CD4-positive, CD25-positive, alpha-beta regulatory T cell (primary cell): ENCODE data around the gene SCD5. TPM values are rescaled to one million over a fixed set of nuclear protein-coding genes. Genes with fewer than 3 reads are reported as not detected.

Experiments used
- ATAC-seq, 2 donors: fragments of 150-1000 bp; cut with Tn5 transposase; one replicate each; pipeline ENCODE4 v1.10.0; 2021; ENCODE audit warnings: low read depth in 2 of 2, moderate number of reproducible peaks in 2 of 2, moderate library complexity in 1 of 2
- DNase-seq, 3 donors: peaks; one replicate each; pipeline versions ENCODE4 v3.0.0 to v3.0.0-alpha.2; 2012 to 2022; ENCODE audit warnings: mixed read lengths in 1 of 3
- H3K27ac ChIP-seq: one replicate; pipeline ENCODE4 v1.7.0; 2013; ENCODE audit warnings: mild to moderate bottlenecking, low read length; ENCODE audit not compliant: insufficient read depth, poor library complexity, severe bottlenecking
- H3K27me3 ChIP-seq: one replicate; pipeline ENCODE4 v1.7.0; 2013; ENCODE audit warnings: low read length; ENCODE audit not compliant: control insufficient read depth, insufficient read depth
- H3K36me3 ChIP-seq: one replicate; pipeline ENCODE4 v1.7.0; 2013; ENCODE audit warnings: mild to moderate bottlenecking, low read length, moderate library complexity; ENCODE audit not compliant: control insufficient read depth, insufficient read depth
- H3K4me1 ChIP-seq: 2 replicates; pipeline ENCODE4 v1.7.0; 2013; ENCODE audit warnings: mild to moderate bottlenecking, low read length; ENCODE audit not compliant: insufficient read depth, control insufficient read depth, poor library complexity, severe bottlenecking
- H3K4me3 ChIP-seq: one replicate; pipeline ENCODE4 v1.7.0; 2013; ENCODE audit warnings: low read depth, mild to moderate bottlenecking, low read length, moderate library complexity
- H3K9me3 ChIP-seq, 2 experiments: 1 replicate in 1 of 2; 2 replicates in 1 of 2; pipeline ENCODE4 v1.7.0; 2013; ENCODE audit warnings: low read length in 2 of 2, mild to moderate bottlenecking in 1 of 2, moderate library complexity in 1 of 2; ENCODE audit not compliant: control insufficient read depth in 2 of 2
- H3K27ac Mint-ChIP-seq, 3 donors: one replicate each; pipeline ENCODE4 v1.8.0; 2020 to 2022; ENCODE audit warnings: mild to moderate bottlenecking in 3 of 3, mixed read lengths in 3 of 3, moderate library complexity in 2 of 3
- H3K27me3 Mint-ChIP-seq: one replicate; pipeline ENCODE4 v1.8.0; 2022; ENCODE audit warnings: mild to moderate bottlenecking, mixed read lengths
- H3K36me3 Mint-ChIP-seq: one replicate; pipeline ENCODE4 v1.8.0; 2020; ENCODE audit warnings: mixed read lengths
- H3K4me1 Mint-ChIP-seq, 4 donors: one replicate each; pipeline ENCODE4 v1.8.0; 2020 to 2022; ENCODE audit warnings: mixed read lengths in 4 of 4, mild to moderate bottlenecking in 1 of 4
- H3K4me3 Mint-ChIP-seq, 4 donors: one replicate each; pipeline ENCODE4 v1.8.0; 2020 to 2022; ENCODE audit warnings: mild to moderate bottlenecking in 4 of 4, mixed read lengths in 4 of 4, moderate library complexity in 3 of 4
- H3K9me3 Mint-ChIP-seq, 7 donors: one replicate each; pipeline ENCODE4 v1.8.0; 2020 to 2022; ENCODE audit warnings: mixed read lengths in 7 of 7, mild to moderate bottlenecking in 3 of 7, moderate library complexity in 2 of 7
- polyA plus RNA-seq, 4 donors: library from polyadenylated mRNA; unstranded; fragments of 300-500 nt; fragmentation: Illumina TruSeq; gene quantifications; one replicate each; pipeline ENCODE4 v1.2.3, GENCODE V29; 2021
- total RNA-seq: library from RNA; stranded (reverse); gene quantifications from one replicate; pipeline ENCODE4 v1.2.3, GENCODE V29; 2022

SCD5 gene
- total and polyA plus RNA-seq, 5 donors from 2014 or later = 0.12 to 0.14 TPM; not detected in 3

DNA sequence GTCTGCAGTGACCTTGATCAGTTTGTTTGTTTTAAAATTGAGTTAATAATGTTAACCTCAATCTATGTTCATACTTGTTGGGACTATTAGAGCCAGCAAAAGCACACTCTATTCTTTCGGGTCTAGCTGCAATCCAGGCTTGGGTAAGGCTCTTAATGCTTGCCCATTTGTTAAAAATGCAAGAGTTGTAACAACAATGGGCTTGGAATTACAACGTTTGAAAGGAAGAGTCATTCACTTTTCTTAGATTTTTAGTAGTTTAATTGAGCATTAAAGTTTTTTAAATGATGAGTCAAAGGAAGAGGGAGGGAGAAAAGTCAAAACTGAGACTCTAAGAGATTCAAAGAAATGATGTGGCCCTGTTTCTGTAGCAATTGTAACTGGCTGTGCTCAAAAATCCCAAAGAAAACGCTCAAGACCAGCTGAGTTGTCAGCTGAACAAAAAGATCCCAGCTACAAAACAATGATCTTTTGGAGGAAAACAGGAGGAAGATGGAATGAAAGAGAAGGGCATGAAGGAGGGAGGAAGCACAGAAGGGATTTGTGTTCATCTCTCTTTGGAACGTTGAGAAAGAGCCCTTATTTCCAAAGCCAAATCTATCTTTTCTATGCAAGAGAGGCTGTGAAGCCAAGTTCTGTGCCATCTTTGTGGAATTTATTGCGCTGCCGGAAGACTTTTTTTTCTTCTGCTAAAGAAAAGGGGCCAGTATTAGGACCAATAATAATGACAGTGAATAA is 5.5 kb downstream of the SCD5 start:
- no peak for DNase-seq

DNA sequence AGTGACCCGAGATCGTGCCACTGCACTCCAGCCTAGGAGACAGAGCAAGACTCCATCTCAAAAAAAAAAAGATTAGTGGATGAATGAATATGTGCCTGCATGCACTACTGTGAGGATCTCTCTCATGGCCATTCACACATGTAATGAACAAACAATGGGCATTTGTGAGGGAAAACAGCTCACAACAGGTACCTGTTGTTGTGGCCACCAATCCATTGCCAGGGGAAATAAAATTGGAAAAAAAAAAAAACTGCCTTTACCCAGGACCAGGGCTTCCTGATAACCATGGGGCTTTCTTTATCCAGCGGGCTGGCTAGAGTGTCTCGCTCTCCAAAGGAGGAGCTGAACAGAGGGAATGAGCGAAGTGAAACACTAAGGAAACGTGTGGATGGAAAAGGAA is 7.4 kb downstream of the SCD5 start:
- H3K4me1 ChIP-seq = no peaks in the 10 kb centered on the region
- H3K9me3 ChIP-seq = no peaks in the 10 kb centered on the region
- Mint-ChIP-seq H3K9me3 (peaks cover 0 to 4% (median 0%) of the 10 kb centered on the region in 7 donors), H3K27ac (no peak overlapping the region), H3K4me3 (no peak overlapping the region), H3K36me3 (no peaks in the 10 kb centered on the region), H3K27me3 (peaks cover 52% of the 10 kb centered on the region), H3K4me1 (no peaks in the 10 kb centered on the region)
- no peaks in the 10 kb centered on the region for H3K36me3 ChIP-seq
- no peak for DNase-seq
- H3K4me3 ChIP-seq = no peak overlapping the region
- no peak for ATAC-seq
- H3K27me3 ChIP-seq = peaks cover 7% of the 10 kb centered on the region
- H3K27ac ChIP-seq = no peak overlapping the region

More for the DNA sequence above, 5.5 kb downstream of the SCD5 start:
- no peaks in the 10 kb centered on the region for H3K9me3 ChIP-seq
- Mint-ChIP-seq H3K9me3 (peaks cover 0 to 4% (median 0%) of the 10 kb centered on the region in 7 donors), H3K4me3 (no peak overlapping the region), H3K27me3 (peaks cover 61% of the 10 kb centered on the region), H3K27ac (no peak overlapping the region), H3K4me1 (peaks cover 0 to 12% (median 0%) of the 10 kb centered on the region in 4 donors), H3K36me3 (no peaks in the 10 kb centered on the region)
- H3K27me3 ChIP-seq = peaks cover 9% of the 10 kb centered on the region
- H3K36me3 ChIP-seq = no peaks in the 10 kb centered on the region
- no peak overlapping the region for H3K4me3 ChIP-seq
- ATAC-seq = no peak
- peaks cover 6% of the 10 kb centered on the region for H3K4me1 ChIP-seq
- no peak overlapping the region for H3K27ac ChIP-seq

DNA sequence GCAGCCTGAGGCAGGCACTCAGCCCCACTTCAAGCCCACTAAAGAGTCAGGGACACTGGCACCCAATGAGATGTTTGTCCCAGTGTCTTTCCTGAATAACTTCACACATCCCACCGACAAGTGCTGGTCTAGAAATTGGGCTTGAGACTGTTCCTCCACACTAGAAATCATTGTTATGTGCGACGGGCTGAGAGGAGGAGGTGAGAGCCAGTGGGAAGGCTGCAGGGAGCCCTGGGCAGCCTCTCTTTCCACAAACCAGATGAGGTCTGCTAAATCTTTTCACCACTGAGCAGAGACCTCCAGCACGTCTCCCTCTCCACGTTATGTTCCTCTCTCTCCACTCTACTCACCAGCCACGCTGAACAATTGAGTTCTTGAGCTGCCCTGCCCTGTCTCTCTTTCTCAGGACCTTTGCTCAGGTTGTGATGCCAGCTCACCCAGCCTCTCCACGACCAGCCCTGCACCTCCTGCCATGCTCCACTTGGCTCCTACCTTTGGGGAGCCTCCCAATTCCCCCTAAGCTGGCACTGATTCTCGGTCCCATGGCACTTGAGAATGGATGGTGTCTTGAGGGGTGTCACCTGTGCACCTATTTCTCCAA is 8.4 kb downstream of the SCD5 start:
- Mint-ChIP-seq H3K27me3 (peaks cover 54% of the 10 kb centered on the region), H3K36me3 (no peaks in the 10 kb centered on the region), H3K4me3 (peak overlapping the region in 1 of 4 donors; percentile 32), H3K4me1 (no peaks in the 10 kb centered on the region), H3K9me3 (peaks cover 0 to 2% (median 0%) of the 10 kb centered on the region in 7 donors), H3K27ac (no peak overlapping the region)
- Histone ChIP-seq H3K4me1 (no peaks in the 10 kb centered on the region), H3K36me3 (no peaks in the 10 kb centered on the region), H3K4me3 (no peak overlapping the region), H3K27me3 (peaks cover 7% of the 10 kb centered on the region), H3K9me3 (no peaks in the 10 kb centered on the region), H3K27ac (no peak overlapping the region)
- no peak for DNase-seq
- ATAC-seq = no peak

DNA sequence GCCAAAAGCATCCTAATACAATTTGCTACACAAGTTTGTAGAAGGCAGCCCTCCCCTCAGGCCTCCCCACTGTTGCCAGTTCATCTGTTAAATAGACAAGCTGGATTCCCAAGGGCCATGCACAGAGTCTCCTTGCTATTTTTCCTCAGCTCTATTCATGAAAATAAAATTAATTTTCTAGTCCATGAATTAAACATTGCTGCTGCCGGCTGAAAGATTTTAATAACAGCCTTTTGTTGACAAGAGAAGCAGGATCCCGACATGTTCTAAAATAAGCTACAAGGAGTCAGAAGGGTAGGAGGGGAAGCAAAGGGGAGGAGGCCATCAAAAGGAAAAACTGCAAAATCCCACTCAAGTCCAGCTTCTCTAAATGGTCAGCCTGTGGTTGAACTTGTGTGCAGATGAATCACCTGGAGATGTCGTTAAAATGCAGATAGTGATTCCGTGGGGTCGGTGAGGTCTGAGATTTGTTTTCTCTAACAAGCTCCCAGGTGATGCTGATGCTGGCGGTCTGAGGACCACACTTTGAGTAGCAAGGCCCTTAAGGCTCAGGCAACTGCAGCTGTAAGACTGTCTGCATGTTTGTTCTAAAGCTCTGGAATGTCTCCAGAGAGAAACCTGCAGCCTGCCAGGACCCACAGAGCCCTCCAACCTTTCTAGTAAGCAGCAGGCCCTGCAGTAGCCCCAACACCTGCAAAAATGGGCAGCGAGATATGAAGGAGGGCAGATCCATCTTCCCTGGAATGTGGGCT is 9.4 kb downstream of the SCD5 start:
- Mint-ChIP-seq H3K27me3 (peaks cover 54% of the 10 kb centered on the region), H3K4me3 (no peak overlapping the region), H3K27ac (no peak overlapping the region), H3K36me3 (no peaks in the 10 kb centered on the region), H3K9me3 (peaks cover 0 to 2% (median 0%) of the 10 kb centered on the region in 7 donors), H3K4me1 (no peaks in the 10 kb centered on the region)
- Histone ChIP-seq H3K36me3 (no peaks in the 10 kb centered on the region), H3K4me3 (no peak overlapping the region), H3K27ac (no peak overlapping the region), H3K9me3 (no peaks in the 10 kb centered on the region), H3K4me1 (no peaks in the 10 kb centered on the region), H3K27me3 (peaks cover 7% of the 10 kb centered on the region)
- no peak for DNase-seq
- ATAC-seq = no peak

DNA sequence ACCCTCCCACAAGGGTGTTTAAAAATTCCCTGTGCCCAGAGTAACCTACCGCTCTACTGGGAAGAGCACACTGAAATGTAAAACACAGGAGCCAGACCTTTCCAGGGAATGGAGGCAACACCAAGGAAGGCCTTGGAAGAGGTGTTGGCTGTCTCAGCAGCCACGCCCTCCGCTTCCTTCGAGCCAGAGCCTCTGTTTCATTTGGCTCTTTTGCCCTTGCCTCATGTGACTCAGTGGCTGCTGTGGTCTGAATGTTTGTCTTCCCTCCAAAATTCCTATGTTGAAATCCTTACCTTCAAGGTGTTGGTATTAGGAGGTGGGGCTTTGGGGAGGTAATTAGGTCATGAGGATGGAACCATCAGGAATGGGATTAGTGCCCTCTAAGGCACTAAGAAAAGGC is 11.3 kb downstream of the SCD5 start:
- DNase-seq (no peak), ATAC-seq (no peak)
- no peak overlapping the region for H3K4me3 Mint-ChIP-seq
- Histone ChIP-seq H3K4me3 (no peak overlapping the region), H3K27ac (no peak overlapping the region), H3K36me3 (no peaks in the 10 kb centered on the region), H3K9me3 (no peaks in the 10 kb centered on the region), H3K4me1 (no peaks in the 10 kb centered on the region), H3K27me3 (peaks cover 7% of the 10 kb centered on the region)
- H3K27ac Mint-ChIP-seq = no peak overlapping the region
- H3K36me3 Mint-ChIP-seq = no peaks in the 10 kb centered on the region
- peaks cover 0 to 2% (median 0%) of the 10 kb centered on the region in 7 donors for H3K9me3 Mint-ChIP-seq
- H3K4me1 Mint-ChIP-seq = no peaks in the 10 kb centered on the region
- peaks cover 45% of the 10 kb centered on the region for H3K27me3 Mint-ChIP-seq

DNA sequence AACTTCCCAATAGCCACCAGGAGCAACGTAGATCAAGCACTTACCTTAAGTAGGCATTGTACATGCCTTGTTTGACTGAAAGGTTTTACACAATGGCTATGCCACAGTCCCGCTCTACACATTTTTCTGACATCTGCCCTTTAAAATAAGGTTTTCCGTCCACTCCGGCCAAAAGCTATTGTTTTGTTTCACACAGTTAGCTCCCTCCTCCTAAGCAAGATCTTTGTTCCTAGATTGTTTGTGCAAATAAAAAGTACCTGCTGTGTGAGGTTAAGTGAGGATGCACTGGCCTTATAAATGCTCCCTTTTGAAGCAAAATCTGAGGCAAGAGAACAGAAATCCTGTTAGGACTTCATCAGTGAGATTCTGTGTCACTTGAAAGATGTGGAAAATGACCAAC is 11.8 kb downstream of the SCD5 start:
- Mint-ChIP-seq H3K4me3 (no peak overlapping the region), H3K9me3 (peaks cover 0 to 2% (median 0%) of the 10 kb centered on the region in 7 donors), H3K27ac (no peak overlapping the region), H3K4me1 (no peaks in the 10 kb centered on the region), H3K27me3 (peaks cover 48% of the 10 kb centered on the region), H3K36me3 (no peaks in the 10 kb centered on the region)
- no peak for ATAC-seq
- DNase-seq = no peak
- Histone ChIP-seq H3K27me3 (peaks cover 7% of the 10 kb centered on the region), H3K36me3 (no peaks in the 10 kb centered on the region), H3K4me1 (no peaks in the 10 kb centered on the region), H3K9me3 (no peaks in the 10 kb centered on the region), H3K27ac (no peak overlapping the region), H3K4me3 (no peak overlapping the region)

DNA sequence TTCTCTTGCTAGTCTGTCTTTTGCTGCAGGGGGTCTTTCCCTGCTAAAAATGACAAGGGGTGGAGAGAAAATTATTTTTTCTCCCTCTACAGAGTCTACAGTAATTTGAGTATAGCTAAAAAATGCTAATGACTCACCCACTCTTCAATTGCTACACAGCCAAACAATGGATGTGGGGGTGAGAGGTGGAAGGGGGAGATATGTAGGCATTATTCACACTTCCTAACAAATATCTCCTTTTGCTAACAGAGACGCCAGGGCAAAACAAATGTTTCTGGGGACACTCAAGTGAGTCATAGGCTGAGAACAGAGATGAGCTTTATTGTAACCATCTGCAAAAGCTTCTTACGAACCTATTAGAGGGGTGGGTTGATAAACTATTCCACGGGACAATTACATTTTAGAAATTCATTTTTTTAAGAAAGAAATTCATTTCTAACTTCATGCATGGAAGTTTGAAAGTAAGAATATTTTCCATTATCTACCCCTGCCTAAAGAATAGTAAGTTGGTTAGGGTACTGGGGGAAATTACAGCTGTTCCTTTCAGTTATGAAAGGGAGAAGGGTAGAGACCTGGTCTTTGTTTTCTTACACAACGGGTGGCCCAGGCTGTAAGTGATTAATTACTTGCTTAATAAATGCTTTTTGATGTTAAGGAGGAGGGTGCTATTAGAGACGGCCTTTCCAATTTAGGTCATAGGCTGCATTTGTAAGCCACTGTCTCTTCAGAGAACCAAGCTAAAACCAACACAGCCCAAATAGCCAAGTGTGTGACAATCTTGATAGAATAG is 12.8 kb downstream of the SCD5 start:
- H3K4me3 Mint-ChIP-seq = no peak overlapping the region
- DNase-seq (no peak), ATAC-seq (no peak)
- no peaks in the 10 kb centered on the region for H3K36me3 Mint-ChIP-seq
- Histone ChIP-seq H3K27me3 (peaks cover 7% of the 10 kb centered on the region), H3K4me3 (no peak overlapping the region), H3K27ac (no peak overlapping the region), H3K36me3 (no peaks in the 10 kb centered on the region), H3K4me1 (no peaks in the 10 kb centered on the region), H3K9me3 (no peaks in the 10 kb centered on the region)
- no peaks in the 10 kb centered on the region for H3K4me1 Mint-ChIP-seq
- peaks cover 38% of the 10 kb centered on the region for H3K27me3 Mint-ChIP-seq
- H3K27ac Mint-ChIP-seq = no peak overlapping the region
- H3K9me3 Mint-ChIP-seq = peaks cover 0 to 3% (median 0%) of the 10 kb centered on the region in 7 donors
